ENCODE results near the gene TIAM2. TPM values are rescaled to one million over a fixed set of nuclear protein-coding genes. Genes with fewer than 3 reads are reported as not detected.

The TIAM2 gene
- total RNA-seq, 1 experiment from 2014 or later, result 9.1 TPM

DNA sequence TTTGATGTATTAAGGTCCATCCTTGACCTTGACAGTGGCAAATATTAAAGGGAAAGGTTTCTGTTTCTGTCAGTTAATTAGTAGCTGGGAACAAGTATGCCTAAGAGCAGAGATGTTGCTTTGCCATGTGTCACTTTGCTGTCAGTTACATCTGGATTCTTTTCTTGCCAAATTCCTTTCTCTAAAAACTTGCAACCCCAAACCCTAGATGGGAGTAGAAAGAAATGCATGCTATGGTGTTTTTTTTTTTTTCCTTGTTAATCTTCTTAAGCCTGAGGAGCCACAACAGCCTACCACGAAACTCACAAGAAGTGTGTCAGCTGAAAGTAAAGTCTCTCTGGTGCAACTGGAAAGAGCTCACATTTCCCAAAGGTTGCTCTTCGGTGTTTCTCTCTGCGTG lies 250.7 kb downstream of the TIAM2 start:
- ChIA-PET POLR2A (ENCODE audit: low non-redundant PET) (no interaction called here), CTCF (no interaction called here)

DNA sequence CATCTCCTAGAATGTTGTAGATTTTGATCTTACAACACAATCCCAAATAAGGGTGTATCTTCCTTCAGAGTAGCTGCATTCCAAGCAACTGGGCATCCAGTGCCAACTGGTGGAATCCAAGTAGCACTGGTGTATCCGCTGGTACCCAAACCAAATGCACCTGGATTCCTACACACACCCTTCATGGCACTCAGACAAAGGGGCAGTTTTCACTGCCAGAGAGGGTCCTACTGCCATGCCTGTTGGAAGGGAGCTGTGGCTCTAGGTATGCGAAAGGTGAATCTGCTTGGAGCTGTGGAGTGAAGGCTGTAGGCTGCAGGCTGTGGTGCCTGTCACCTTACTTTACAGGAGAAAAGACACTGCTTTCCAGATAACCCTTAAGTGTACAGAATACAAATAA lies 251.7 kb downstream of the TIAM2 start:
- Histone ChIP-seq H3K9me3 (ENCODE audit: low read depth, low read length, poor library complexity, severe bottlenecking) (no peaks in the 10 kb centered on the region), H3K27me3 (replicated peaks; ENCODE audit: insufficient read depth, low read depth, low read length, poor library complexity) (no peaks in the 10 kb centered on the region), H3K36me3 (ENCODE audit: insufficient read depth, low read length, poor library complexity, severe bottlenecking) (no peaks in the 10 kb centered on the region), H3K27ac (ENCODE audit: low read depth, low read length, poor library complexity, severe bottlenecking) (no peak overlapping the region), H3K4me1 (ENCODE audit: insufficient read depth, low read length, poor library complexity, severe bottlenecking) (no peaks in the 10 kb centered on the region), H3K4me3 (ENCODE audit: low read depth, low read length, poor library complexity, severe bottlenecking) (no peak overlapping the region)
- ChIA-PET CTCF (no interaction called here), POLR2A (ENCODE audit: low non-redundant PET) (no interaction called here)
- intact Hi-C loops (cut with micrococcal nuclease; ENCODE audit: unreplicated experiment), result loop anchor here (5.0 to 10.0 kb wide), 3 partner anchors 320 to 572 kb away; no protein-coding TSS in a partner anchor
- TF ChIP-seq, protein P1, sequence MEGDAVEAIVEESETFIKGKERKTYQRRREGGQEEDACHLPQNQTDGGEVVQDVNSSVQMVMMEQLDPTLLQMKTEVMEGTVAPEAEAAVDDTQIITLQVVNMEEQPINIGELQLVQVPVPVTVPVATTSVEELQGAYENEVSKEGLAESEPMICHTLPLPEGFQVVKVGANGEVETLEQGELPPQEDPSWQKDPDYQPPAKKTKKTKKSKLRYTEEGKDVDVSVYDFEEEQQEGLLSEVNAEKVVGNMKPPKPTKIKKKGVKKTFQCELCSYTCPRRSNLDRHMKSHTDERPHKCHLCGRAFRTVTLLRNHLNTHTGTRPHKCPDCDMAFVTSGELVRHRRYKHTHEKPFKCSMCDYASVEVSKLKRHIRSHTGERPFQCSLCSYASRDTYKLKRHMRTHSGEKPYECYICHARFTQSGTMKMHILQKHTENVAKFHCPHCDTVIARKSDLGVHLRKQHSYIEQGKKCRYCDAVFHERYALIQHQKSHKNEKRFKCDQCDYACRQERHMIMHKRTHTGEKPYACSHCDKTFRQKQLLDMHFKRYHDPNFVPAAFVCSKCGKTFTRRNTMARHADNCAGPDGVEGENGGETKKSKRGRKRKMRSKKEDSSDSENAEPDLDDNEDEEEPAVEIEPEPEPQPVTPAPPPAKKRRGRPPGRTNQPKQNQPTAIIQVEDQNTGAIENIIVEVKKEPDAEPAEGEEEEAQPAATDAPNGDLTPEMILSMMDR (conservative IDR thresholded peaks at IDR 0.05; ENCODE audit: low read depth, low read length), result no peak
- TF ChIP-seq EZH2 (IDR thresholded peaks at IDR 0.05; ENCODE audit: borderline replicate concordance, low read depth, low read length, poor library complexity, severe bottlenecking), result no peak
- DNase-seq (ENCODE audit: low spot score), result no peak
- no TSS peak for BruUV-seq (replicated peaks)

More for the DNA sequence above, 250.7 kb downstream of the TIAM2 start:
- Histone ChIP-seq H3K27me3 (replicated peaks; ENCODE audit: insufficient read depth, low read depth, low read length, poor library complexity) (no peaks in the 10 kb centered on the region), H3K27ac (ENCODE audit: low read depth, low read length, poor library complexity, severe bottlenecking) (no peak overlapping the region), H3K36me3 (ENCODE audit: insufficient read depth, low read length, poor library complexity, severe bottlenecking) (no peaks in the 10 kb centered on the region), H3K4me1 (ENCODE audit: insufficient read depth, low read length, poor library complexity, severe bottlenecking) (no peaks in the 10 kb centered on the region), H3K9me3 (ENCODE audit: low read depth, low read length, poor library complexity, severe bottlenecking) (no peaks in the 10 kb centered on the region), H3K4me3 (ENCODE audit: low read depth, low read length, poor library complexity, severe bottlenecking) (no peak overlapping the region)
- no peak for DNase-seq (ENCODE audit: low spot score)
- no peak for TF ChIP-seq EZH2 (IDR thresholded peaks at IDR 0.05; ENCODE audit: borderline replicate concordance, low read depth, low read length, poor library complexity, severe bottlenecking)
- TF ChIP-seq, protein P1 (conservative IDR thresholded peaks at IDR 0.05; ENCODE audit: low read depth, low read length), result no peak
- intact Hi-C loops (cut with micrococcal nuclease; ENCODE audit: unreplicated experiment), result loop anchor here (5.0 to 10.0 kb wide), 3 partner anchors 319 to 571 kb away; no protein-coding TSS in a partner anchor
- BruUV-seq (replicated peaks), result no TSS peak

DNA sequence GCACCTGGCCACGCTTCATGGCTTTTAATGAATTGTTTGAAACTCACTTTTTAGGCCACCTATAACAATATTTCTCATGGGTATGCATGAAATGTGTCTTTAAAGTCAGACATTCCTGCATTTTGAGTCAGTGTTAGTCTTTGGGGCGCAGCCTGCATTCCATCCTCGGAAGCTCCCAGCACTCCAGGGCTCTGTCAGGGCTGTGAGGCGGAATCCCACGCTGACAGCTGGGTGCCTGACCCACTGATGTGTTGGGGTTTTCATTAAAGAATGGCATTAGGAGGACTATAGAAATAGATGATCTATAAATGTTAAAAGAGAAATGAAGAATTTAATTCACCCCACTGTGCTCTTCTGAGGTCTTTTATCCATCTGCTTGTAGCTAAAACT lies 252.5 kb downstream of the TIAM2 start:
- BruUV-seq (replicated peaks), result no TSS peak
- Histone ChIP-seq H3K9me3 (ENCODE audit: low read depth, low read length, poor library complexity, severe bottlenecking) (no peaks in the 10 kb centered on the region), H3K27me3 (replicated peaks; ENCODE audit: insufficient read depth, low read depth, low read length, poor library complexity) (no peaks in the 10 kb centered on the region), H3K27ac (ENCODE audit: low read depth, low read length, poor library complexity, severe bottlenecking) (no peak overlapping the region), H3K4me1 (ENCODE audit: insufficient read depth, low read length, poor library complexity, severe bottlenecking) (no peaks in the 10 kb centered on the region), H3K4me3 (ENCODE audit: low read depth, low read length, poor library complexity, severe bottlenecking) (no peak overlapping the region), H3K36me3 (ENCODE audit: insufficient read depth, low read length, poor library complexity, severe bottlenecking) (no peaks in the 10 kb centered on the region)
- DNase-seq (ENCODE audit: low spot score), result no peak
- ChIA-PET POLR2A (ENCODE audit: low non-redundant PET) (no interaction called here), CTCF (interaction anchor here (1.1 to 1.6 kb wide), 3 partner anchors 70 to 572 kb away, joined by 6 to 28 read pairs (median 9); no protein-coding TSS in a partner anchor)
- intact Hi-C loops (cut with micrococcal nuclease; ENCODE audit: unreplicated experiment), result loop anchor here (1.0 to 10.0 kb wide), 4 partner anchors 70 to 573 kb away; no protein-coding TSS in a partner anchor
- TF ChIP-seq, protein P1 (conservative IDR thresholded peaks at IDR 0.05; ENCODE audit: low read depth, low read length), result no peak

All from A673 (cell line).